ENCODE data around the gene GRB2.
A peak's percentile ranks its signal among the peaks of the same experiment; 100 is the strongest.

The GRB2 gene

DNA sequence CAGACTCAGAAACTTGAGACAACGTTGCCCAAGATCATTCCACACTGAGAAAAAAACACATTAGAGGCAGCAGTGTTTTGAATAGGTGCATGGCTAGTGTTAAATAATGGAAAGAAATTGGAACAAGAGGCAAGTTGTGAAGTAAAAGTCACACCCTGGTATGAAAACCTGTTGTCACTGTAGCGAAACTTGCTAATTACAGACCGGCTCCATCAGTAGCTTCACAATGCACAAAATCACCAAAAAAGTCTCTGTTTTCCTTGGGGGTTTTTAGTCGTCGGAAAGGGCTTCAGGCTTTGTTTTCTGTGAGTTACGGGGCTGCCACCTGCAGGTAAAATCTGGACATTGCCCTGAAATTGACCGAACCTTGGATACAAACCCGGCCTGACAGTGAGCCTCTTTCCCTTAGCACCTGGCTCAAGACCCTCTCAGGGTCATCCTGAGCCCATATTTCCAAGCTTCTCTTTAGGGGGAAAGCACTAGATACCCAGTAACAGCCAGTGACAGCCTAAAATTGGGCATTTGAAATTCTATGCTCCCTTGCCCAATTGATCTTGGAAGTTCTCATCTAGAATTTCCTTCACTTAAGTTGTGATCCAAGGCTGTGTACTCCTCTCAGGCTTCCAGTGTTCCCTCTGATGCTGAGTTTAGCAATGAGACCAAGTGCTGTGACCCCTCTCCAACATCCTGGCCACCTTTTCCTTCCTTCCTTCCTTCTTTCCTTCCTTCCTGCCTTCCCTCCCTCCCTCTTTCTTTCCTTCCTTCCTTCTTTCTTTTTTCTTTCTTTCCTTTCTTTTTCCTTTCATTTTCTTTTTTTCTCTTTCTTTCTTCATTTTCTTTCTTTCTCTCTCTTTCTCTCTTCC, 7.2 kb upstream of the GRB2 start:
- peak; percentile 94 for TF ChIP-seq RAD21 (IDR thresholded peaks at IDR 0.05; ENCODE audit: low read depth)
- peak; percentile 56; the same call in 1 of the 2 replicates for TF ChIP-seq ZBTB7A (IDR thresholded peaks at IDR 0.05; ENCODE audit: low read depth)
- TF ChIP-seq, protein P1, sequence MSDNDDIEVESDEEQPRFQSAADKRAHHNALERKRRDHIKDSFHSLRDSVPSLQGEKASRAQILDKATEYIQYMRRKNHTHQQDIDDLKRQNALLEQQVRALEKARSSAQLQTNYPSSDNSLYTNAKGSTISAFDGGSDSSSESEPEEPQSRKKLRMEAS (IDR thresholded peaks at IDR 0.05), result no peak

DNA sequence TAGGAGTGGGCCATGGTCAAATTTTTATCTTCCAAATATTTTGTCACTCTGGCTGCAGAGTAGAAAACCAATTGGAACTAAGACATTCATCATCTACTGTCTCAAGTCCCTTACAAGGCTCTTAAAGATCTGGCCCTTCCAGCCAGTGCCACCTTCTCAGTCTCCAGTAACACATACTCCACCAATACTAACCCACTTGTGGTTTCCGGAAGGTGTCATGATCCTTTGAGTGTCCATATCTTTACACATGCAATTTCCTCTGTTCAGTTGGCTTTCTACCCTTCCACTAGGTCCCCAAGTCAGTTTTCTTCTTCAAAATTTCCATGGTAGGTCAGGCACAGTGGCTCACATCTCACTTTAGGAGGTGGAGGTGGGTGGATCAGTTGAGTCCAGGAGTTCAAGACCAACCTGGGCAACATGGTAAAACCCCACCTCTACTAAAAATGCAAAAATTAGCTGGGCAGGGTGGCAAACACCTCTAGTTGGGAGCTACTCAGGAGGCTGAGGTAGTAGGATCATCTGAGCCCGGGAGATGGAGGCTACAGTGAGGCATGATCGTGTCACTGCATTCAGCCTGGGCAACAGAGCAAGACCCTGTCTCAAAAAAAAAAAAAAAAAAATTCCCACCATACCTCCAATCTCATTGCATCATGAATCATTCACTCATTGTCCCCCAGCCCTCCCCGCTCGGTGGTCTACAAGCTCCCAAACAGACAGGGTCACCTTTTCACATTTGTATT, 6.0 kb upstream of the GRB2 start:
- TF ChIP-seq NFIC (IDR thresholded peaks at IDR 0.05), result no peak
- no peak for TF ChIP-seq EP300 (IDR thresholded peaks at IDR 0.05; ENCODE audit: borderline replicate concordance)
- TF ChIP-seq, protein P1 (IDR thresholded peaks at IDR 0.05), result no peak
- no peak for TF ChIP-seq ZBTB7A (IDR thresholded peaks at IDR 0.05; ENCODE audit: low read depth)
- TF ChIP-seq CEBPB (IDR thresholded peaks at IDR 0.05), result no peak
- TF ChIP-seq EGR1 (IDR thresholded peaks at IDR 0.05), result no peak
- no peak for TF ChIP-seq CREB1 (IDR thresholded peaks at IDR 0.05; ENCODE audit: low read depth)
- no peak for TF ChIP-seq TAF1 (IDR thresholded peaks at IDR 0.05; ENCODE audit: low read depth)
- TF ChIP-seq, protein P2, sequence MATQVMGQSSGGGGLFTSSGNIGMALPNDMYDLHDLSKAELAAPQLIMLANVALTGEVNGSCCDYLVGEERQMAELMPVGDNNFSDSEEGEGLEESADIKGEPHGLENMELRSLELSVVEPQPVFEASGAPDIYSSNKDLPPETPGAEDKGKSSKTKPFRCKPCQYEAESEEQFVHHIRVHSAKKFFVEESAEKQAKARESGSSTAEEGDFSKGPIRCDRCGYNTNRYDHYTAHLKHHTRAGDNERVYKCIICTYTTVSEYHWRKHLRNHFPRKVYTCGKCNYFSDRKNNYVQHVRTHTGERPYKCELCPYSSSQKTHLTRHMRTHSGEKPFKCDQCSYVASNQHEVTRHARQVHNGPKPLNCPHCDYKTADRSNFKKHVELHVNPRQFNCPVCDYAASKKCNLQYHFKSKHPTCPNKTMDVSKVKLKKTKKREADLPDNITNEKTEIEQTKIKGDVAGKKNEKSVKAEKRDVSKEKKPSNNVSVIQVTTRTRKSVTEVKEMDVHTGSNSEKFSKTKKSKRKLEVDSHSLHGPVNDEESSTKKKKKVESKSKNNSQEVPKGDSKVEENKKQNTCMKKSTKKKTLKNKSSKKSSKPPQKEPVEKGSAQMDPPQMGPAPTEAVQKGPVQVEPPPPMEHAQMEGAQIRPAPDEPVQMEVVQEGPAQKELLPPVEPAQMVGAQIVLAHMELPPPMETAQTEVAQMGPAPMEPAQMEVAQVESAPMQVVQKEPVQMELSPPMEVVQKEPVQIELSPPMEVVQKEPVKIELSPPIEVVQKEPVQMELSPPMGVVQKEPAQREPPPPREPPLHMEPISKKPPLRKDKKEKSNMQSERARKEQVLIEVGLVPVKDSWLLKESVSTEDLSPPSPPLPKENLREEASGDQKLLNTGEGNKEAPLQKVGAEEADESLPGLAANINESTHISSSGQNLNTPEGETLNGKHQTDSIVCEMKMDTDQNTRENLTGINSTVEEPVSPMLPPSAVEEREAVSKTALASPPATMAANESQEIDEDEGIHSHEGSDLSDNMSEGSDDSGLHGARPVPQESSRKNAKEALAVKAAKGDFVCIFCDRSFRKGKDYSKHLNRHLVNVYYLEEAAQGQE (IDR thresholded peaks at IDR 0.05; ENCODE audit: low read depth), result no peak
- no peak for TF ChIP-seq FOXM1 (IDR thresholded peaks at IDR 0.05; ENCODE audit: borderline replicate concordance, low read depth)
- TF ChIP-seq RAD21 (IDR thresholded peaks at IDR 0.05; ENCODE audit: low read depth), result no peak
- no peak for TF ChIP-seq YY1 (IDR thresholded peaks at IDR 0.05; ENCODE audit: low read depth)
- no peak for TF ChIP-seq TCF12 (IDR thresholded peaks at IDR 0.05; ENCODE audit: low read depth)

DNA sequence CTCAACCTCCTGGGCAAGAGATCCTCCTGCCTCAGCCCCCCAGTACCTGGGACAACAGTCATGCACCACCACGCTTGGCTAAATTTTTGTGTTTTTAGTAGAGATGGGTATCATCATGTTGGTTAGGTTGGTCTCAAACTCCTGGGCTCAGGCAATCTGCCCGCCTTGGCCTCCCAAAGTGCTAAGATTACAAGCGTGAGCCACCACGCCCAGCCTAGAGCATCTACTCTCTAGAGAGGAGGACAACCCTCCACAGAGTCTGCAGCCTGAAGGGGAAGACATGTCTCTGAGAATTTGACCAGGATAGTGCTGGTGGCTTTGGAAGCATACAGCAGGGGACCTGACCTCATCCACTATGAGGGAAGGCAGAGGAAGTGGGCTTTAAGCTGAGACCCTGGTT, 4.7 kb upstream of the GRB2 start:
- TF ChIP-seq, protein P2 (IDR thresholded peaks at IDR 0.05; ENCODE audit: low read depth), result no peak
- no peak for TF ChIP-seq TAF1 (IDR thresholded peaks at IDR 0.05; ENCODE audit: low read depth)
- no peak for TF ChIP-seq RAD21 (IDR thresholded peaks at IDR 0.05; ENCODE audit: low read depth)

DNA sequence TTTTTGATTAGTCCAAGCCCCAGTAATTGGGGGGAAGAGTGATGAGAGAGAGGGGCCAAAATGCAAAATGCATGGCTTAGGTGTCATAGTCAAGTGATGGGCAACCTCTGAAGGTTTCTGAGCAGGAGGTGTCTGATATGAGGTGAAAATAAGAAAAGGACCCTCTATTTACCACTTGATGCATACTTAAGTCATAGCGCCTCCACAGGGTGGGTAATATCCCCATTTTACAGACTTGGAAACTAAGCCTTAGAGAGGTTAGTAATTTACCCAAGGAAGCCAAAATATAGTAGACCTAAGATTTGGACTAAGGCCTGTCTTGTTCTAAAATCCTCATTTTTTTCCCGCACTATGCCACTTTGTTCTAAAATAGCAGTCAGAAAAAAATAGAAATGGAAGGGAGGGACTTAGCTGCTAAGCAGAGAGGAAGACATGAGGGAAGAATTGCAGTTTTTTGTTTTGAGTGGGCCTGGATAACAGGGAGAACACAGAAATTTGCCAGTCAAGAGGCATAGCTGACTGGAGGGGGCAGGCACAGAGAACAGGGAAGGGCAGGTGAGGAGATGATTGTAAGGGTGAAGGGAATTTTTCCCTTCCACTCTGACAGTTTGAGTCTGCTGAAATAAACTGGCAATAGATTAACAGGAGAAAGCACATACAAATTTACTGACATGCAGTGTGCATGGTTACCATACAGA, 2.3 kb upstream of the GRB2 start:
- TF ChIP-seq ZBTB7A (IDR thresholded peaks at IDR 0.05; ENCODE audit: low read depth) (no peak), CREB1 (IDR thresholded peaks at IDR 0.05; ENCODE audit: low read depth) (no peak), TAF1 (IDR thresholded peaks at IDR 0.05; ENCODE audit: low read depth) (no peak), YY1 (IDR thresholded peaks at IDR 0.05; ENCODE audit: low read depth) (no peak), TEAD4 (IDR thresholded peaks at IDR 0.05) (no peak)
- TF ChIP-seq, protein P3, sequence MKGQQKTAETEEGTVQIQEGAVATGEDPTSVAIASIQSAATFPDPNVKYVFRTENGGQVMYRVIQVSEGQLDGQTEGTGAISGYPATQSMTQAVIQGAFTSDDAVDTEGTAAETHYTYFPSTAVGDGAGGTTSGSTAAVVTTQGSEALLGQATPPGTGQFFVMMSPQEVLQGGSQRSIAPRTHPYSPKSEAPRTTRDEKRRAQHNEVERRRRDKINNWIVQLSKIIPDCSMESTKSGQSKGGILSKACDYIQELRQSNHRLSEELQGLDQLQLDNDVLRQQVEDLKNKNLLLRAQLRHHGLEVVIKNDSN (IDR thresholded peaks at IDR 0.05), result no peak

DNA sequence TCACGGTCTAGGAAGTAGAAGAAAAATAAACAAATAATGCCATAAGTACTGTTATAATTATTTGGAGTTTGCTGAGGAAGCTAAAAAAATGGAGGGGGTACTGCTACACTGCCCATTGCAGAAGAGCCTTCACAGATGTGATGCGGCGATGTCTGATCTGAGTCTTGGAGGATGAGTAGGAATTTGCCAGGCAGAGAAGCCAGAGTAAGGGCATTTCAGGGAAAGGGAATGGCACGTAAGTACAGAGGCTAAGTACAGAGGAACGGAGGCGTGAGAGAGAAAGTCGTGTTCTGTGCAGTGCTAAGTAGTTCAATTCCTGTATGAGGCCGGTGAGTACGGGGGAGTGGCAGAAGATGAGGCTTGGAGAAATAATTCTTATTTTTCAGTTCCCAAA, 741 bp upstream of the GRB2 start:
- TF ChIP-seq EGR1 (IDR thresholded peaks at IDR 0.05) (no peak), CEBPB (IDR thresholded peaks at IDR 0.05) (no peak), YY1 (IDR thresholded peaks at IDR 0.05; ENCODE audit: low read depth) (no peak), EP300 (IDR thresholded peaks at IDR 0.05; ENCODE audit: borderline replicate concordance) (no peak), TAF1 (IDR thresholded peaks at IDR 0.05; ENCODE audit: low read depth) (no peak), TCF12 (IDR thresholded peaks at IDR 0.05; ENCODE audit: low read depth) (no peak), NFIC (IDR thresholded peaks at IDR 0.05) (no peak), ZBTB7A (IDR thresholded peaks at IDR 0.05; ENCODE audit: low read depth) (no peak), FOXM1 (IDR thresholded peaks at IDR 0.05; ENCODE audit: borderline replicate concordance, low read depth) (no peak)
- TF ChIP-seq, protein P1 (IDR thresholded peaks at IDR 0.05), result no peak
- TF ChIP-seq, protein P2 (IDR thresholded peaks at IDR 0.05; ENCODE audit: low read depth), result no peak
- TF ChIP-seq, protein P3 (IDR thresholded peaks at IDR 0.05), result no peak
